GM18508 (cell line): ENCODE measurements around the gene GARS1.

Experiments
- ATAC-seq: cut with Tn5 transposase; IDR thresholded peaks from one replicate; pipeline ENCODE4 v1.9.1; 2021; ENCODE audit warnings: moderate number of reproducible peaks; ENCODE audit not compliant: insufficient read depth, unreplicated experiment

GARS1 gene

DNA sequence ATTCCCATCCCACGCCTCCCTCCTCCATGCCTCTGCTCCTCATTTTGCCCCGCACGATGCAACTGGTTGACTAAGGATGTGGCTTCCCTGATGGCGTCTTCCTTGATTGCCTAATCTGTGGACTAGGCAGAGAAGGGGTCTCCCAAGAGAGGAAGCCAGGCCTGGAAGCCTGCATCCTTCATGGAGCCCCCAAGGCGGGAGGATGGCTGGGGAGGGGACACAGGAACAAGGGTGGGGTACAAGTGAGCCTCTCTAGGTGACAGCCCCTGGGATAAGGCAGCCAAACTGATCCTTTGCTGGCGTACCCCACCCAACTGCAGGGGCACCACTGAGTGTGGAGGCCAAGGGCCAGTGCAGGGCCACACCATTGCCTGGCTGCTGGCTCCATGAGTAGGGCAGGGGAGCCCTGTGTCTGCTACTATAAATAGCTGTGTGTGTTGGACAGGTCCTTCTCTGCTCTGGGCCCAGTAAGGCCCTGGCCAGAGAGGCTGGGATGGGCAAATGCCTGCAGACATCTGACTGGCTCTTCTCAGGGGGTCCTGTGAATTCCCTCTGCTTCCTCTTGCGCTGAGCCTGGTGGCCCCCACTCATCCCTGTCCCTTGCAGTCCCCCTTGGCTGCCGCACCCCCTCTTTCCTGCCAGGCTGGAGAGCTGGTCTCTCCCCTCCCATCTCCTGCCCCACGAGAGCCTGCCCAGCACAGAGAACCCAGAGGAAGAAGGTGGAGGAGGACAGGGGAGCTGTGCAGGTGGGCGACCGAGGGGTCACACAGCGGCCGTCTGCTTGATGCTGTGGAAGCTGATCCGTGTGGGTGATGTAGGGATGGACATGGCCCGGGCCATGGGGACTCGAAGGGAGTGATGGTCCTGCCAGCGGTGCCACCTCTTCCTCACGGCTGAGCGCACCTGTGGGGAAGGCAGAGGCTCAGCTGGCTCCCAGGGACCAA lies 58.3 kb downstream of the GARS1 start:
- no peak for ATAC-seq

DNA sequence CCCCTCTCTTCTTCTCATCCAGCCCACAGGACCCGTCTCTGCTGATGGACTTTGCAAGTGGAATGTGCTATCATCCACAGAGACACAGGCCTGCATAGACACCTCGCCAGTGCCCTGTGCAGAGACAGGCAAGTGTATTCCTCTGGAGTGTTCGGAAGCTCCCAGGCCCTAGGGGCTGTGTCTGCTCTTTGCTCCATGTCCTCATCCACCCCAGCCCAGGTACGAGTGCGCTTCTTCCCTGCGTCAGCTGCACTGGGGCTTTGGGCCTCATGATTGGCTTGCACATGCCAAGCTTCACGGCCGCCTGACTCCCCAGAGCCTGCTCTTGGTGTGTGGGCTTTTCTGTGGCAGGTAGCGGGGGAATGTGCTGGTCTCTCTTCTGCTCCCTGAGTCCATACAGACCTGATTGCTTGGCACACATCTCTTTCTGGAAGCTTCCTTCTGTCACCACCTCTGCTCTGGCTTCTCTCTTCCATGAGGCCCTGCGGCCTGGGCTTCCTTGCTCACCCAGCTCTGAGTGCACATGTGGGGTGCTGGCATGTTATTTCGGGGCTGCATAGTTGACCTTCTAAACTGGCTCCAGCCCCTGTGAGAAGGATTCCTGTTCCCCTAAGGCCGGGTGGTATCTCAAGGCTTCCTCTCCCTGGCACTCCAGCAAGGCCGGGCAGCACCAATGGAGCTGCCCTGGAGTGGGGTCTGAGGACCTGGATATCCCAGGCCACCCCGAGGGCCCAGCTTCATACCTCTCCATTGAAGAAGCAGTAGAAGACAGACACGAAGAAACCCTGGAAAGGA lies 59.8 kb downstream of the GARS1 start:
- ATAC-seq = no peak

DNA sequence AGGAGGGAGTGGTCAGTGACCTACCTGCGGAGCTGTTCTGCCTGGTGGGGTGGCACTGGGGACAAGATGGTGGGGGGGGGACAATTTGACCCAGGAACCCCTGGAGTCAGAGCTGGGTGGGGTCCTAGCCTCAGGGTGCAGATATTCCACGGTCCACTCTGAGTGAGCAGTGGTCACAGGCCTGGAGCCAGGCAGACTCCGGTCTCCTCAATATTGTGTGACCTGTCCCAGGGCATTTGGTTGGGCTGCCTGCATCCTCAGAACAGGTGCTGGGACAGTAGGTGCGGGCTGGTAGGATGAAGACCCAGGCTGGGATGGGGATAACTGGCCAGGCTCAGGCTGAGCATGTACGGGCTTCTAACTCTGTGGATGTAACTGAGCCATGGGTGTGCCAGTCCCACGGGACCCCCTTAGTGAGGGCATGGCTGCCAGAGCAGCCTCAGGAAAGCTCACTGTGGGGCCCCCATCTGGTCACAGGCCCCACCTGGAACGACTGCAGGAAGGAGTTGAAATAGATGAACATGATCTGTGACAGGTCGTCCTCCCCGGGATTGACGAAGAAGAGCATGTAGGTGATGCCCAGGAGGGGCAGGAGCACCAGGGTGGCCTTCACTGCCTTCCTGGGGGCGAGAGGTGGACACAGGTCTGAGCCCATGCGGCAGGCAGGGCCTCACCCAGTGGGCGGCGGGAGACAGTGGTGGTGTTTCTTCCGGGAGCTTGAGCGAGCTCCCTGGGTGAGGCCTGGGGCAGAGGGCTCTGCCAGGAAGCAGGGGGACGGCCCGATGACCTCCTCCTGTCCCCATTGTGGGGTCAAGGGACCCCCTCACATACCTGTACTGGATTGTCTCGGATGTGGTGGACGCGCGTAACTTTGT lies 60.7 kb downstream of the GARS1 start:
- no peak for ATAC-seq

DNA sequence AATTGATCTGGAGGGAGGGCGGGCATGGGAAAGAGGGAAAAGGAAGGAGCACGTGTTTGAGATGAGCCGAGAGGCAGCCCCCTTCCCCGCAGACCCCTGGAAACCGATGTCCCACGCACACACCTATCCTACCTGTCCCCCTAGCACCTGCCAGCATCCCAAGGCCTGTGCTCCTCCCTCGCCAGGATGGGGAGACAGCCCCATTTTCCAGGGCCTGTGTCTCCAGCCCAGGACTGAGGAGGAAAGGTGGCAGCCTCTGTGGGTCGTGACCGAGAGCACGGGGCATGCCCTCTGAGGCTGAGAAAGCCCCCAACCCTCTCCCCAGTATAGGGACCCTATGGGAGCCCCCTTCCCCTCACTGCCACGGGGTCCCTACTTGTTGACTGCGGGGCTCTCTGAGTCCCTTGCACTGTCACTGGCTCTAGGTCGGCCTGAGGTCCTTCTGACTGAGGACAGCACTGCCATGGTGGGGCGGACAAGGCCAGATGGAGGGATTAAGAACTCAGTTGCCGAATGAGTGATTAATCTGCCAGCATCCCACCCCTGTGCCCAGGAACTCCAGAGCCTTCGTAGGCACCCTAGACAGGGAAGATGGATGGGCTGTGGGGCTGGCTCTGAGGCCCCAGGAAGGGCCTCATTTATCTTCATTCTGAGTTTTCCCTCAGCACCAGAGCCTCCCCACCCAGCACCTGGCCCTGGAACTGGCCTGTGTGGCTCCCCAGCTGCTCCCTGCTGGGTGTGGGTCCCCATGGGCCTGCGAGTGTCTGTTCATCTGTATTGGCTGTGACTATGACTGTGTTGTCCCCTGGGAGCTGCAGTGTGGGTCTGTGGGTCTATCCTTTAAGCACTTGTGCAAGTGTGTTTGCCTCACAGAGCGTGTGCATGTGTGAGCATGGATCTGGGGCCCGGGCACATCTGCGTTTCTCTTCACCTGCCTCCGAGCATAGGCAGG lies 61.6 kb downstream of the GARS1 start:
- no peak for ATAC-seq

DNA sequence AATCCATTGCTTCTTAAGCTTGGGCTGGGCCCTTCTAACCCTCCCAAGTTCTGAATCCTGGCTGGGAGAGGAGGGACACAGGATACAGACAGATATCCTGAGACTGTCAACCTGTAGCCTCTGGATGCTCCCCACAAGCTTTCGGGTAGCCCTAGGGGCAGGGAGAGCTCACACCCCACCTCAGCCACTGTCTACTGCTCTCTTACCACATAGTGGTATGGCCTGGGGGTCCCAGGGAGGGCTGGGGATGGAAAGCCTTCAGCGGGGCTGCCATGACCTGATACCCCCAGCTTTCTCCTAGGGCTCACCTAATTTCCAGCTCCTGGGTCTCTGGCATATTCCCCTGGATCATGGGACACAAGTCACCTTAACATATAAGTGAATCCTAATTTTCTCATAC lies 62.5 kb downstream of the GARS1 start:
- no peak for ATAC-seq

DNA sequence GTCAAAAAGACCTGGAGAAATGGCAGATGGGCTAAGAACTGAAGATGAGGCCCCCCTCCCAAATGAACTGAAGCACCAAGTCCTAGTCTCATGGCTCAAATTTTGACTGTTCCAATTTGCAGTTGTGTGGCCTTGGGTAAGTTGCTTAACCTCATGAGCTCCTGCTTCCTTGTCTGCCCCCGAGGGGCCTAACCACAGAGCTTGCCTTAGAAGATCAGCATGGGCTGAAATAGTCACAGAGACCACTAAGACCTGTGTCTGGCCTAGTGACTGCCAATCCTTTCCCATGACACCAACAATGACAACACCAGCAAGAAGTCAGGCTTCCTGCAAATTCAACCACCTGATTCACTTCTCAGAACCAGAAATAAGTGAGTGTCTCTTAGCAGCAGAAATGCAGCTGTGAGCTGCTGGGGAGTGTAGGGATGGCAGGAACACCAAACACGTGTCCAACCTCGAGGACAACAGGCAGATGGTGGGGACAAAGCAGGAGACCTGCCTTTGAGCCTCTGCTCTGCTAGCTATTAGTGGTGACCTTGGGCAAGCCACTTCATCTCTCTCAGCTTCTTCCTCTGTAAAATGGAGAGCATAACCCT lies 63.9 kb downstream of the GARS1 start:
- no peak for ATAC-seq

DNA sequence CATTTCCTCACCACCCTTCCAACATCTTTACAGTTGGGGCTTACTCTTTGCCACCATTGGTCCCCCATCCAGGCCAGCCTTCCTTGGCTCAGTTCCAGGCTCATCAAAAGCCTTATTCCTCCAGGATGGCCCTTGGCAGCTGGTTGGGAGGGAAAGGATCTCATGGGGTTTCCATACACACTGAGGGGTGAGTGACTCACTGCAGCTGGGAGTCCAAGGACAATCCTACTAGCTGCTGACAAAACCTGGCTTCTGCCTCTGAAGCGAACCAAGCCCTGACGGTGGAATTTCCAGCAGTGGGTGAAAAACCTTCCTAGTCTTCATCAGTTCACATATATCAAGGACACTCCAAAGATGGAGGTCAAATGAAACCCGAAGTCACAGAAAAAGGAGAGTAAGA lies 64.6 kb downstream of the GARS1 start:
- ATAC-seq = no peak

DNA sequence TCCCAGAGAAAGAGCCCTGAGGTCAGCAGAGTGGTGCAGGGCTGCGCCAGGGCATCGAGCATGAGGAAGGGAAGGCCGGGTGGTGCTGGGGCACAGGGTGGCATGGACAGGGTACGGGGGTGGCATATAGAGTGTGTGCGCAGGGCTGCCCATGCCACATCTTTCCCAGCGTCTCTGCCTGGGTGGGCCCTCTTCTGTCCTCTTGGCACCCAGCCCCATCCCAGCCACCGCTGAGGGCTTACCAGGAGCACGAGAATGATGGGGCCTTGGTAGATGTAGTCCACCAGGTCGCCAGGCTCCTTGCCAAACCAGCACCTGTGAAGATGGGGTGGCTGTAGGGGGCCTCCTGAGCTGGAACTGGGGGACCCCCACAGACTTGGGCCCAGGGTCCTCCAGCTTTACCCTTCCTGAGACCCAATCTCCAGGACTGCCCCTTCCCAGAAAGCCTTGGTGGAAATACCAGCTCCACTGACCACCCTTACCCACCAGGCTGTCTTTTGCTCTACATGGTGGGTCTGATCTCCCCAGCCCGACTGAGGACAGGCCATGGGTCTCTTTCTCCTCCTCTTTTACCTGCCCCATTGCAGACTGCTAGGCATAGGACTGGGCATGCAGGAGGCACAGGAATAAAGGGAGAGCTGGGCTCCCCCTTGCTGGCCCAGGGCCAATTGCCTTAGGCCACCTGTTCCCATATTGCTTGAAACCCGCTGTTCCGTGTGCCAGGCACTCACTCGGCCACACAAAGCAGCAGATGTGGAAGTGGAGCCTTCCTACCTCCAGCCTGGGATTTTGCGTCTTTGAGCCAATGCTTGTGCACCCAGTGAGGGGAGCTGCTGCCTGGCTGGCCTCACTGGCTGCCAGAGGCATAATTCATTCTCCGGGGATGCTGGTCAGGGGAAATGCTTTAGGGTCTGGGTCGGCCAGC lies 65.9 kb downstream of the GARS1 start:
- ATAC-seq = no peak

DNA sequence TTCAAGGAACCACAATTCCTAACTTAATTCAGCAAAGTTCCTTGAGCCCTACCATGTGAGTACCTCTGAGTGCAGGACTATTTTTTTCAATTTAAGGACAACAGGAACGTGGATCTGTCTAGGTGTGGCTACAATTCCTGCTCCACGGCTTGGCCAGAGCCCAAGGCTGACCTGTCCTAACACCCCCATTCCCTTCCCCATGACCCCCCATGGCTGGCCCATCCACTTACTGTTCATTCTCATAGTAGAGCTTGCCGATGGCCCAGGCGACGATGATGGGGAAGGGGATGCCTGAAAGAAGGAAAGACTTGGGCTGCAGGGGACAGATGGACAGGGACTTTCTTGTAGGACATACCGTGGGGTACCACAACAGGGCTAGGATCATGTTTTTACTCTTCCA lies 67.2 kb downstream of the GARS1 start:
- no peak for ATAC-seq

DNA sequence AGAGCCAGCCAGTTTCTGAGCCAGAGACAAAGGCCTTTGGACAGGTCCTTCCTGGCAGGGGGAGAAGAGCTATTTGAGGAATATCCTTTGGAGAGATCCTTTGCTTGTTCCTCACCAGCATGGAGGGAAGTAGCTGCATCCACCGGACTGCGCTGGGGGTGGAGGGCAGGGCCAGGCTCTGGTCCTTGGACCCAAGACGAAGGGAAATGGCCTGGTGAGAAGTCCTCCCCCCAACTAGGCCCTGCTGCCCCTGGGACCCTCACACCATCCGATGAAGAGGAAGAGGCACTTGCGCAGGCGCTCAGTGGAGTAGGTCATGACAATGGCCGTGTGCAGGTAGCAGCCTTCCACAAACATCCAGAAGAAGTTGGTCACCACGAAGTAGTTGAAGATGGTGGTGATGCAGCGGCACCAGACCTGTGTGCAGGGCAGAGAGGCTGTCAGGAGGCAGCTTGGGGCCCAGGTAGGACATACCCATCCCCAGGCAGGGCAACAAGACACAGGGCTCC lies 67.8 kb downstream of the GARS1 start:
- ATAC-seq = no peak

DNA sequence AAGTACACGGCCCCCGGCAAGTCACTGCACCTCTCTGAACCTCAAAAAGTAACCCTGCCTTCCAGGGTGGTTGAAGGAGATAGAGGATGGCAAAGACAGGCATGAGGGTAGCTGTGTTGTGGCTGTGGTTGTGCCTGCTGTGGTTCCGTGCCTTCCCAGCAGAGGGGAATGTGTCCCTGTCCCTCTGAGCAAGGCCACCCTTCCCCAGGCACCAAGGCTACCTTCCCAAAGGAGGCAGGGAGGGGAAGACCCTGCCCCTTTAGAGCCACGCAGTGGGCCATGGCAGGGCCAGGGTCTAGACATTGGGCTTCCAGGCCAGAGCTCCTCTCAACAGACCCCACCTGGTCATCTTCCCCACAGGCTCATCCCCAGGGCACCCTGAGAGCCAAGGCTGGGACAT lies 68.7 kb downstream of the GARS1 start:
- ATAC-seq = no peak

DNA sequence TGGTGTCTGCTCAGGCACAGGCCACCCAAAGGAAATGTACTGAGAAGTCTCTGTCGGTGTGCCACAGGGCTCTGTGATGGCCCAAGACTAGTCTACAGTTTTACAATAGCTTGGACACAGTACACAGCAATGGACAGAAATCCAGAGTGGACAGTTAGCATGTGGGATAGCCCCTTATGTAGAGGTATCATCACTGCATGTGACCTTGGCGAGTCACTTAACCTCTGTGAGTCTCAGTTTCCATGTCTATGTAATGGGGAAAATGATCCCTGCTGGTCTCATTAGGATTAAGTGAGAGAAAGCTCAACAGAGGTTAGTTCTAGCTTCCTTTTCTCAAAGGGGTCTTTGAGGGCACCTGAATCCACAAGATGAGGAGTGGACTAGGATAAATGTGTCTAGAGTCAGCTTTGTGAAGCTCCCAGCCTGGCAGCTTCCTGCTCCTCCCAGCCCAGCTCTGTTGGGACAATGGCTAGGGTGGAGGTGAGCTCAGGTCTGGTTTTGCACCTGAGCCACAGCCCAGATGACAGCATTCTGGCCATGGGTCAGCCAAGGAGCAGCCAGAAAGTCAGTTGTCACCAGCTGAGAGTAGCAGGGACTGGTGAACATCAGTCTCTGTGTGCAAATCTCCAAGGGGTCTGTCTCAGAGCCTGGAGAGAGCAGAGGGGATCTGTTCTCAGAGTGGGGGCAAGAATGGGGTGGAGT lies 69.7 kb downstream of the GARS1 start:
- no peak for ATAC-seq

DNA sequence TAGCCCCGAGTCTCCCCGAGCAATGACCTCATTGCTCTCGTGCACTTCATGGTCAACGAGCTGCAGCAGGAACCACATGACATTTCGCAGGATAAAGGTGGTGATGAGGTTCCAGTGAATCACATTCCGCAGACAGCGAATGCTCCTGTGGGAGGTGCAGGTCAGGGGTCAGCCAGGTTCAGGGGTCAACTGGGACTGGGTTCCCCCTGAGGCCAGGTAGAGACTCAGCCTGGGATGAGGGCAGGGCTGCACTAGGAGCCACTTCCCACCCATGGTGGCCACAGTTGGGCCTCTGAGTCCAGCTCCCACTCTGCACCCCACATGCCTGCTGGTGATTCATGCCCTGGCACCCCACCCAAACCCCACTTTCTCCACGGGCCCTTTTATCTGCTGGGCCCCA lies 70.4 kb downstream of the GARS1 start:
- ATAC-seq = no peak

DNA sequence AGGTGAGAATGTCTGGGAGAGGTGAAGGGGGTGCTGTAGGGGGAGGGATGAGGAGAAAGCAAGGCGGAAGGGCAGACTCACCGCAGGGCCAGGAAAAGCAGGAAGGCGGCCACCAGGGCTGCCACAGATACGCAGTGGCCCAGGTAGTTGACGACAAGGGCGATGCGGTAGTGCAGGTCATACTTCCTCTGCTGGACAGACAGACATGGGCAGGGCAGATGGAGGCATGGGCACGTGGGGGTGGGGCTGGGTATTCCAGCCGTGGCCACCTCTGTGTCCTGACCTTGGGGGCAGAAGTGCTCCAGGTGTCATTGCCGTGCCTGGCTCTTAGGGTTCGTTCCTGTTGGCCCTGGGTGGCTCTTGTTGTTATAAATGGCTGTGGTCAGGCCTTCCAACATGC lies 70.8 kb downstream of the GARS1 start:
- ATAC-seq = no peak

DNA sequence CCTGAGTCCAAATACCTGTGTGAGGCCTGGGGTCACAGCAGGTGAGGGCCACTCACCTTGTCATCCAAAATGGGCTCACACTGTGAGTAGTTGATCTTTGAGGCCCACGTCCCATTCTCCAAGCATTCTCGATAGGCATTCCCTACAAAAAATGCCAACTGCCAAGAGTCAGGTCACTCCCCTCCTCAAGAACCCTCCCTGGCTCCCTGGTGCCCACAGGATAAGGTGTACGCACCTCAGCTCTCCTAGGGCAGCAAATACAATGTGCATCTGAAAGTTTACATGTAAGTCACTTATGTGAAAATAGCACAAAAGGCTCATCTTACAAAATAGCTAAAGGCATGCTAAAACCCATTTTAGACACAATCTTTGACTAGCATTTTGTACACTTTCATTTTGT lies 72.5 kb downstream of the GARS1 start:
- no peak for ATAC-seq

DNA sequence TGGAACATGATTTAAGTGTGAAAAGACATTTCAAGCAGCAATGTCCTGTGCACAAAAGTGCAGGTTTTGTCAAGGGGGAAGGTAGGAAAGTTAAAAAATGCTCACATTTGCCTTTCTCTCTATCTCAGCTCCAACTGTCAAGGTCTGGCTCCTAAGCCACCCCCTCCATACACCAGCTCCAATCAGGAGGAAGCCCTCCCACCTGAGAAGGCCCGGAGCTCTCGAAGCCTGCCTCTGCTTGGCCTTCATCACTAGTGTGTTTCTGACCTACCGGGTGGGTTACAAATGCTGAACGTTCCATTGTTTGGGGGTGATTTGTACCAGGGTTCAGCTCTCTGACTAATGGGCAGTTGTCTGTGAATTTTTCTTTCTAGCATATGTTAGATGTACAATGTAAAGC lies 73.4 kb downstream of the GARS1 start:
- no peak for ATAC-seq

DNA sequence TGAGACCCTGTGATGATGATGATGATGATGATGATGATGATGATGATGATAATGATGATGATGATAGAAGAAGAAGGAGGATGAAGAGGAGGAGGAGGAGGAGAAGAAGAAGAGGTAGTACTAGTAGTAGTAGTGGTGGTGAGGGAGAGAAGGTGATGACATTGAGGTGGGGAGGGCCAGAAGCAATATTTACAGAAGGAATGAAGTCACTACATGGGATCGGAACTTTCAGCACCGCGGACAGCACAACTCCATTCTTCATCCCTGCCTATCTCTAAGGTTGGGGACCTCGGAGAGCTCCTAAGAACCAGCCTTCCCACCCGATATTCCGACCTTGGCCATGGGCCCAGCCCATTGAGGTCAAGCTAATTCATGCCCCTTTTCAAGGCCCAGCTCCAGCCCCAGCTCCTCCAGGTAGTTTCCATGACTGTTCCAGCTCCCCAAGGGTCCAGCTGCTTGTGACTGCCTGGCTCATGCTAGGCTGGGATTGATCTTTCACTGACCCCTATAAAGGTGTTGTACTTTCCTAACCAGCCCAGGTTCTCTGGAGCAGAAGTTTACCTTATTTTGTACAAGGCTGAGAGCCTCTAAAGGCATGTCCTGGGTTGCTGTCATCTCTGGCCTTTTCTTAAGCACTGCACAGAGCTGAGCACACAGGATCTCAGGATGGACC lies 77.3 kb downstream of the GARS1 start:
- ATAC-seq = no peak
